ENCODE measurements around the gene MICAL3.

DNA sequence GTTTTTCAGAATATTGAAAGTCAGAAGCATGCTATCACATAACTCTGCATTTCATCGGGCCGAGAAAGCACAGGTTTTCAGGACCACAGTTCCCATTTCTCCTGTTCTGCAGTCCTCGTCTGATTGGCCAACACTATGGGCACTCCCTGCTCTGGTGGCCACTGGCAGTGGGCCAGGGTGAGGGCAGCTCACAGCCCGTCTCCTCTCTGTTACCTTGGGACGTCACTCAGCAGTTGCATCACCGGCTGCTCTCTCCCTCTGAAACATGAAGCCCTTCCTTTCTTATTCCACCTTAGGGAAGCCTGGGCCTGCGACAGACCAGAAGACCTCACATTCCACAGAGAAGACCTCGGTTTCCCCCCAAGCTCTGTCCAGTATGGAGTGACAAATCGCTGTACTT is 11.4 kb upstream of the MICAL3 start:
- TF ChIP-seq CTCF (conservative IDR thresholded peaks at IDR 0.05; ENCODE audit: low read depth, low read length) (no peak), EZH2phosphoT487 (IDR thresholded peaks at IDR 0.05; ENCODE audit: borderline replicate concordance, low read length) (no peak), EZH2 (IDR thresholded peaks at IDR 0.05; ENCODE audit: low read length, unreplicated experiment) (no peak)
